GM15510 (cell line): ENCODE data around the gene SURF4.

ENCODE experiments used
- POLR2A ChIP-seq: IDR thresholded peaks from 3 replicates; pipeline ENCODE4 v1.6.1; 2011; ENCODE audit warnings: borderline replicate concordance; ENCODE audit not compliant: insufficient read length; ENCODE audit errors: extremely low read depth

SURF4 gene

DNA sequence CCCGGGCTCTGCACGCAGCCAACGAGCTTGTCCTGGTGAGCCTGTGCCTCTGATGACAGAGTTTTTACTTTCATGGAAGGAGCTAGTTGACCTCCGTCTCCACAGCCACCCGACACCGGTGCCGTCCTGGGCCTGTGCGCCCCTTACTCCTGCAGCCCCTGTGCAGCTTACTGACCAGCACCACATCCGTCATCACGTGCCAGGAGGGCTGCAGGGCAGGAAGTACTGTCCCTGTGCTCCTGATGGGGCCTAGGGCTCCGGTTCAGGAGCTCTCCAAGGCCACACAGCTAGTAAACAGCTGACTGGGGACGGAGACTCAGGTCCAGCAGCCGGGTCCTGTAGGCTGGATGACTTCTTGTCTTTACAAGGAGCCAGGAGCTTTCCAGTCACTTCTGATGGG, 10.5 kb upstream of the SURF4 start:
- no peak for TF ChIP-seq POLR2A

DNA sequence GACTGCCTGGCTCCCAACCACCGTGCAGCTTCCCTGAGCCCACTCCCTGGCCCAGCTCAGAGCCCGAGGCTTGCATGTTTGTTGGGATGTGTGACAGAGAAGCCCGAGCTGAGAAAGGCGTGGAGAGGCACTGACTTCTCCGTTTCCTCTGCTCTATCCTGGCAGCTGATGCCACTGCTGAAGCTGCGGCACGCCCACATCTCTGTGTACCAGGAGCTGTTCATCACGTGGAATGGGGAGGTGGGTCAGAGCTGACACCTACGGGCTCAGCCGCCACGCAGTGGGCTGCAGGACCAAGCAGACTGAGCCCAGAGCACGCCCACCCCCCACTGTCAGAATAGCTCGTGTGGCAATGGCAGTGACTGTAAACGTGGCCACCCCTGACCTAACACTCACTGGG, 9.6 kb upstream of the SURF4 start:
- no peak for TF ChIP-seq POLR2A

DNA sequence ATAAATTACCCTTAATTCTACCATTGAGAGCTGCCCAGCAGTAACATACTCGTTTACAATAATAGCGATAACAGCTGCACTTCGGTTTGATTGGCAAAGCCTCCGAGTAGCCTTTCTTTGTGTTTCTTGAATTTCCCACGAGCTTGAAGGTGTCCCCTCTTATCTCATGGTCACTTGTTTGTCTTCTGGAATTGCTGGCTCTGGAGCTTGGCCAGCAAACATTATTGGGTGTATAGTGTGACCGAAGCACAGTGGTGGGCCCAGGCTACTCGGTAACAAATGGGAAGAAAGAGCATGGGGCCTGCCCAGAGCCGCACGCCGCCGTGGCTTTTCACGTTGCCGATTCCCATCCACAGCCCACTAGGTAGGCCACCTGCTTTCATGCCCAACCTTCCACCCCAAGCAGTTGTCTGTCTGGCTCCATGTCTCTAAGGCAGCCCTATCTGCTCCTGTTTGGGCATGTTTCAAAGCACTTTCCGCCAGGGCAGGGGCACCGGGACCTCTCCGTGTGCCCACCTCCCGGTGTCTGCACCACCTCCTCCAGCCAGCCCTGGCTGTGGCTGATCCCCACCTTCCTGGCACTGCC, 9.0 kb upstream of the SURF4 start:
- TF ChIP-seq POLR2A = no peak

DNA sequence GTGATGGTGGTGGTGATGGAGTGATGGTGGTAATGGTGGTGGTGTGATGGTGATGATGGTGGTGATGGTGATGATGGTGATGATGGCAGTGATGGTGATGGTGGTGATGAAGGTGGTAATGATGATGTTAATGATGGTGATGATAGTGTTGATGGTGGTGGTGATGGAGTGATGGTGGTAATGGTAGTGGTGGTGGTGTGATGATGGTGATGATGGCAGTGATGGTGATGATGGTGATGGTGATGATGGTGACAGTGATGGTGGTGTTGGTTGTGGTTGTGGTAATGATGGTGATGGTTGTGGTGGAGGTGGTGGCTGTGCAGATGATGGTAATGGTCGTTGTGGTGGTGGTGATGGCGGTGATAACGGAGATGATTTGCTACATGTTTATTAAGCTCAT, 7.6 kb upstream of the SURF4 start:
- TF ChIP-seq POLR2A = no peak

DNA sequence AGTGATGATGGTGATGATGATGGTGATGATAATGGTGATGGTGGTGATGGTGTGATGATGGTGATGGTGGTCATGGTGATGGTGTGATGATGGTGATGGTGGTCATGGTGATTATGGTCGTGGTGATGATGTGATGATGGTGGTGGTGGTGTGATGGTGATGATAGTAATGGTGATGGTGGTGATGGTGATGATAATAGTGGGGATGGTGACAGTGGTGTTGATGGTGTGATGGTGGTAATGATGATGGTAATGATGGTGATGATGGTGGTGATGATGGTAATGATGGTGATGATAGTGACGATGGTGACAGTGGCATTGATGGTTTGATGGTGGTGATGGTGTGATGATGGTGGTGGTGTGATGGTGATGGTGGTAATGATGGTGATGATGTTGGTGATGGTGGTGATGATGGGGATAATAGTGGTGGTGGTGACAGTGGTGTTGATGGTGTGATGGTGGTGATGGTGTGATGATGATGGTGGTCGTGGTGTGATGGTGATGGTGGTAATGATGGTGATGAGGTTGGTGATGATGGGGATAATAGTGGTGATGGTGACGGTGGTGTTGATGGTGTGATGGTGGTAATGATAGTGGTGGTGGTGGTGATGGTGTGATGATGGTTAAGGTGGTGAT, 6.8 kb upstream of the SURF4 start:
- TF ChIP-seq POLR2A = no peak

DNA sequence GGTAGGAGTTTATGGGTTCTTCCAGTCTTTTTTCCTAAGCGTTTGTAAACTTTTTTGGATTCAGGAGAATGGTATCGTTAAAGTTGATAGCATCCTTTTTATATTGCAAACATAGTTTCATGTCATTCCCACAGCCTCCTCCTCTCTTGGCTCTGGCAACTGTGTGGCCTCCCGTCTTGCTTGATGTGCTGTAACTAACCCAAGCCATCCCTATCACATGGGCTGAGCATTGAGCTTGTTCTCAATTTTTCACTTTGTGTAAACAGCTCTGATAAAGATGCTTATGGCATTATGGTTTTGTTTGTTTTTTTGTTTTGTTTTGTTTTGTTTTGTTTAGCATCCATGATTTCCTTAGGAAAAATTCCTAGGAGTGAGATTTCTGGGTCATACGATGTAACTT, 4.9 kb upstream of the SURF4 start:
- no peak for TF ChIP-seq POLR2A

DNA sequence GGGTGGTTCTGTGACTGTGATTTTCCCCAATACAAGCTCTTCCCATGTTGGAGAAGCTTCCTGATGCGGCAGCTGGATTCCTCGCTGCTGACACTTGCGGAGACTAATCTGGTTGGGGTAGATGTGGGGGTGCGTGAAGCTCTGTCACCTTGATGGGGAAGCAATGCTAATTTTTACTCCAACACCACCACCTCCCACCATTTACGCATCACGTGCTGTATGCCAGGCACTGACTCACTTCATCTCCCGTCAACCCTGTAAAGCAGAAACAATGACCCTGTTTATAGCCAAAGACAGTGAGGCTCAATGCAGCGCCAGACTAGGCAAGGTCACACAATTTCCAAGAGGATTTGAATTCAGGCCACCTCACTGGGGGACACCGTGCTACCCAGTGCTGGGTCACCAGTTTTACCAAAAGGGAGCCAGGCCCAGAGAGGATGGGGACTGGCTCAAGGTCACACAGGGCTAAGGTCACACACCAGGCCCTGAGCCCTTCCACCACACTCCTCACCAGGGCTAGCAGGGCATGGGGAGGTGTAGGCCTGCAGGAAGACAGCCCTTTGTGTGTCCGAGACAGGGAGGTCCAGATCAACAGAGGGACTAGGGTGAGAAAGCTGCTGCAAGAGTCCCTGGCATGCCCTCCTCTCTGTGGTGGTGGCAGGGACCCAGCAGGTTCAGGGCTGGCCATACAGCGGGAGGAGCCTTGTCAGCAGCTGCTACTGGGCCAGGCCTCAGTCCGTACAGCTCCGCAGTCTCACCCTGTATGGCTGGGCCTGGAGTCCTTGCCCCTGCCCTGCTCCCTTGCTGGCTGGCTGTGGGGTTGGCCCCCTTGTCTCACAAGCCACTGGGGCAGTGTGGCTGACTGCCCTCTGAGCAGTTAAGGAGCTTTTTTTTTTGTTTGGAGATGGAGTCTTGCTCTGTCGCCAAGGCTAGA, 3.6 kb upstream of the SURF4 start:
- TF ChIP-seq POLR2A = no peak

DNA sequence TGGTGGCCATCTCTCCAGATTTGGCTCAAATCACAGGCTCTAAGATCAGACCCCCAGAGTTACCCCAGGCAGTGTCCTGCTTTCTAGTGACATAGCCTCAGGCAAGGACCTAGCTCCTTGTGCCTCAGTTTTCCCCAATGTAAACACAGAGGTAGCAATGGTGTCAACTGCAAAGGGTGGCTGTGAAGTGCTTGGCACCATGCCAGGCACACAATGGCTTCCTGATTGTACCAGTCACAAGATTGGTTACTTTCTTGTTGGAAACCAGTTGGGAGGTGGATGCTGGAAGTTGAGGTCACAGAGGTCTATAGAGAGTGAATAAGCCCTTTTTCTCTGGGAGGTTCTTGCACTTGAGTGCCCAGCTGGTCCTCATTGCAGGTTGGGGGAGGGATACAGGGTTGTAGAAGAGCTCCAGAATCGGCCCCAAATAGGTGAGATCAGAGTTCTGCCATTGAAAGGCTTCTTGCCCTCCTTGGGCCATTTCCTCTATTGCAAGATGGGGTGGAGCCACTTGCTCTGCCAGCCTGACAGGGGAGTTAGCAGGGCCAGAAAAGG, 2.6 kb upstream of the SURF4 start:
- TF ChIP-seq POLR2A = no peak

DNA sequence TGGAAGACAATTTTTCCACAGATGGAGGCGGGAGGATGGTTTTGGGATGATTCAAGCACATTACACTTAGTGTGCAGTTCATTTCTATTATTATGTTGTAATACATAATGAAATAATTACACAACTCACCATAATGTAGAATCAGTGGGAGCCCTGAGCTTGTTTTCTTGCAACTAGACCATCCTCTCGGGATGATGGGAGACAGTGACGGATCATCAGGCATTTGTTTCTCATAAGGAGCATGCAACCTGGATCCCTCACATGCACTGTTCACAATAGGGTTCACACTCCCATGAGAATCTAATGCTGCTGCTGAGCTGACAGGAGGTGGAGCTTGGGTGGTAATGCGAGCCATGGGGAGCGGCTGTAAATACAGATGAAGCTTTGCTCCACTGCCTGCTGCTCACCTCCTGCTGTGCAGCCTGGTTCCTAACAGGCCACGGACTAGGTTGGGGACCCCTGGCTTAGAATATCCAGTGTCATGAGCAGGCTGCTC, 1.9 kb upstream of the SURF4 start:
- TF ChIP-seq POLR2A = no peak

DNA sequence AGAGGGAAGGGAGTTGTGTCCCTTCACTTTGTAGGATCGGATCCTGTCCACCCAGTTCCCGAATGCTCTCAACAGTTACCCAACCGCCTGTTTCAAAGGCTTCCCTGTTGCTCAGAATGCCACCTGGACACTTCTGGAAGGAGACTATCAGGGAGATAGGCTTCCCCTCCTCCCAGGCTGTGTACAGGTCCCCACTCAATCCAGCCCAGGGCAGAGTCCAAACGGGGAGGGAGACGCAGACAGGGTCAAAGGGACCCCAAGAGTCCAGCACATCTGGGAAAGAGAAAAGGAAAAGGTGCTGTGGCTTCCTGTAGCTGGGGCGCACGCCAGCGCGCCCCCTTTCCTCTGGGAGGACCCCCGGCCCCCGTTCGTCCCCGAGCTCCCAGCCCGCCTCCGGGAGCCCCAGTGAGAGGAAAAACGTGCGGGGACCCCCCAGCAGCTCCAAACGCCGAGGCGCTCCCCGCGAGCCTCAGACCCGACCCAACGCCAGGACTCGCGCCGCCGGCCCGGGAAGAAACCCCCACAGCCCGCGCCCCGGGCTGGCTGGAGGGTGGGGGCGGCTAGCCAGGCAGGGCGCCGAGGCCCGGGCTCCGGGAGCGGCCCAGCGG, 640 bp downstream of the SURF4 start:
- no peak for TF ChIP-seq POLR2A

DNA sequence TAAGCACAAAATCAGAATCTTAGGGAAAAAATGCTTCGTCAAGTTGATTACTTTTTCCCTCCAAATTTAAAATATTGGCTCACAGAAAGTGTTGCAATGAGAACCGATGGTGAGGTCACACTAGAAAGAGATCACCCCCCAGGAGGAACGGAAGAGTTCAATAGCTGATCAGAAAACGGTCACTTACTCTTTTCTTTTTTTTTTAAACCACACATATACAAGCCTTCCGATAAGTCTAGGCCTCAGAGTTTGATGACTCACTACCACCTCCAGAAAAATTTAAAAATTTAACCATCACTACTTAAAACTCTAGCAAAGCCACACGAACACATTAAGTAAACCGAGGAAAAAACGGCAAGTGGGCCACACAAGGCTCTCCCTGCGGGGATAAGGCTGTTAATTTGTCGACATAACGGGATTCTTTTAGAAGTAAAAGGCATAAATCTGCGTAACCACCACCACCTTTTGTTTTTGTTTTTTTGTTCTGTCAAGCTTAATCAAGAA, 1.2 kb downstream of the SURF4 start:
- no peak for TF ChIP-seq POLR2A

DNA sequence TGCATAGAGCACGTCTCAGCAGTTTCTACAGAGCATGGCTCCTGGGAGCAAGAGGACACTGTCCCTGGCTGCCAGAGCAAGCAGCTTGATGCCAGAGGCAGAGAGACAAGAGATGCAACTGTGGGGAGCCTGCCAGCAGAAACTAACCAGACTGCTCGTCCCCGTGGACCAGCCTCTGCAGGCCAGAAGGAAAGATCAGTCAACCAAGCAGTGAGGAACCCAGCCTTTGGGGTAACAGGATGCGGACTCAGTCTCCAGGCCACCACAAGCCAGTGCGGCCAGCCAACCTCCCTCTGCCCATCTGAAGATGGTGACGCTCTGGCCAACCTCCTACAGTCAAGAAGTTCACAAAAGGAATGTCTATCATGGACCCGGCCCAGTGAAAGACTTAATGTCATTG, 3.7 kb downstream of the SURF4 start:
- TF ChIP-seq POLR2A = no peak

DNA sequence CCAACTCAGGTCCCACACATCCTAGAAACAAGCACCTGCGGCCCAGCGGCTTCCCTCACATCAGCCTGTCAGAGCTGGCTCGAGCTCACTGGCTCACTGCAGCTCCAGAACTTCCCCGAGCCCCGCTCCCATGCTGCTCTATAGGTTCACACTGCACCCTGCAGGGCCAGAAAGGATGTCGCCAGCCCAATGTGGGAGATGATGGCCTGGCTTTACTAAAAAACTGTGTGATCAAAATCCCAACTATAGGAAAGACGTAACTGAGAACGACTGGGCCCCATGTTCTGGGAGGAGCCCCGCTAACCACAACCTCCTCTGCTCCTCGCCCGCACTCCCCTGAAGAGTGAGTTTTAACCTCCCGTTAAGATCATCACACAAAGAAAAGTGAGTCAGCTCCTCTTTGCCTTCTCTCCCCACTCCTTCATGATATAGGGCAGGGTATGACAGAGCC, 4.6 kb downstream of the SURF4 start:
- no peak for TF ChIP-seq POLR2A

DNA sequence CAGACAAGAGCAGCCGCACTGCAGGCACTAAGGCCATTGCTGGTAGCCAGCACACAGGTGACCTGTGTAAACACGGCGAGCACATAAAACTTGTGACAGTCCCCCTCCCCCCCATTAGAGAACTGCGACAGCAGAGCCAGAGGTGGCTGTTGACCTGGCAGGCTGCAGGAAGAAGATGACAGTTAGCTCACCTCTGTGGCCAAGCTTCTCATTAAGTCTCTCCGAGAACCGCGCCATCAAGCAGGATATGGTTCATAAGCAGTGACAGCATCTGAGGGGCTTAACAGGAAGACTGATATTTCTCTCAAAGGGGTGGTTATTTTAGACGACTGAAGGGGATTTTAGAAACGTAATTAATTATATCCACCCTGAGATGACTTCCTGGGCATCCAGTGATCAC, 5.2 kb downstream of the SURF4 start:
- no peak for TF ChIP-seq POLR2A

DNA sequence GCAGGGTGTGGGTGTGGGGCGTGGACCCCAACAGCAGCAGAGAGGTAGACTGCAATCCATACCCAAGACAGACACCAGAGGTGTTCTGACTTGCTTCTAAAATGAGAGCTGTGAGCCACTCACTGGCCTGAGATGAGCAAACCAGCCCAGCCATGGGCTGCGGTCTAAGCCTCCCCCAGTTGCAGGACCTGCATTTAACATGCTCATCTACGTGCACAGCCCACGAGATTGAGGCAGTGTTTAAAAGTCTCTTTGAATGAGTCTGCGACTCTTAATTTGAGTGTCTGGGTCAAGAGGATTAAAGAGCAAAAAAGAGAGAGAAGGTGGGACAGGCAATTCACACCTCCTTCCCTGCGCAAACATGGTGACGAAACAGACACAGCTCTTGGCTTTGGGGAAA, 5.9 kb downstream of the SURF4 start:
- no peak for TF ChIP-seq POLR2A

DNA sequence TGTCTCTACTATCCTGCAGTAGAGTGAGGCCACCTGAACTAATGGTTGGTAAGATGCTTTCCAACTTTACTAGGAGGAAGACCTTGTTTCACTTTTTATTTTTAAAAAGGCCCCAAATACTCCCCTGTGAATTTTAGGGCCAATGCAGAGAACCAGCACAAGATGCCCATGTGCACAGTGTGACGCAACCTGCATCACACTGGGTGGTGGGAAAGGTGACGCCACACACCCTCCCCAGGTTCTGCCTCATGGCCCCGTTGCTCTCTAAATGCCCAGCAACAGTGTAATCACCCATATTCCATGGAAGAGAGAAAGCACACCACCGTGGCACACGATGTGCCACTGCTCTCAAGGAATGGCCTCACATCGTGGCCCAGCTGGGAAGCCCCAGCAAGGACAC, 6.4 kb downstream of the SURF4 start:
- TF ChIP-seq POLR2A = no peak
